Esophagus squamous epithelium (tissue), 4 donors: ENCODE data around the gene HIRA.

Experiments used
- CTCF ChIP-seq, 6 experiments: fragments of 450-650 bp in 4 of 6; fragments of 200-600 bp in 2 of 6; sonication (generic) in 2 of 6; IDR thresholded peaks; one replicate each; pipeline ENCODE4 v1.5.1; 2016 to 2019; ENCODE audit warnings: antibody characterized with exemption in 6 of 6, mild to moderate bottlenecking in 4 of 6, moderate library complexity in 4 of 6
- POLR2A ChIP-seq, 4 donors: fragments of 450-650 bp; IDR thresholded peaks; one replicate each; pipeline ENCODE4 v1.6.1; 2017; ENCODE audit warnings: antibody characterized with exemption in 4 of 4, mild to moderate bottlenecking in 4 of 4, moderate library complexity in 3 of 4

- TF ChIP-seq CTCF (IDR thresholded peaks at IDR 0.05) (no peak), POLR2A (IDR thresholded peaks at IDR 0.05) (no peak)
Measured at GRCh38 chr22:19336133-19337075, 95.1 kb downstream of the HIRA start.
